Esophagus squamous epithelium (tissue), 4 donors: Measurements from ENCODE around the gene TMEM223.

Experiments
- CTCF ChIP-seq, 6 experiments: fragments of 450-650 bp in 4 of 6; fragments of 200-600 bp in 2 of 6; sonication (generic) in 2 of 6; IDR thresholded peaks; one replicate each; pipeline ENCODE4 v1.5.1; 2016 to 2019; ENCODE audit warnings: antibody characterized with exemption in 6 of 6, mild to moderate bottlenecking in 4 of 6, moderate library complexity in 4 of 6
- POLR2A ChIP-seq, 4 donors: fragments of 450-650 bp; IDR thresholded peaks; one replicate each; pipeline ENCODE4 v1.6.1; 2017; ENCODE audit warnings: antibody characterized with exemption in 4 of 4, mild to moderate bottlenecking in 4 of 4, moderate library complexity in 3 of 4

- TF ChIP-seq CTCF (IDR thresholded peaks at IDR 0.05), result peak; percentile 94 to 98 (median 96)
- TF ChIP-seq POLR2A (IDR thresholded peaks at IDR 0.05), result no peak
Observed at GRCh38 chr11:62786318-62787004, 5.3 kb downstream of the TMEM223 start.
